NOMO-1 (cell line): ENCODE results near the gene OVCH2.
A peak's percentile ranks its signal among the peaks of the same experiment; 100 is the strongest.
"Not testable (repeated sequence)": the region's sequence is repeated elsewhere in the genome, so short reads cannot be mapped to it uniquely, and the experiment has no call there.

ENCODE experiments used
- DNase-seq, 2 experiments: peaks; one replicate each; lab custom pipeline; 2025; ENCODE audit not compliant: unreplicated experiment in 2 of 2; lab: John Stamatoyannopoulos, UW

OVCH2 gene

DNA sequence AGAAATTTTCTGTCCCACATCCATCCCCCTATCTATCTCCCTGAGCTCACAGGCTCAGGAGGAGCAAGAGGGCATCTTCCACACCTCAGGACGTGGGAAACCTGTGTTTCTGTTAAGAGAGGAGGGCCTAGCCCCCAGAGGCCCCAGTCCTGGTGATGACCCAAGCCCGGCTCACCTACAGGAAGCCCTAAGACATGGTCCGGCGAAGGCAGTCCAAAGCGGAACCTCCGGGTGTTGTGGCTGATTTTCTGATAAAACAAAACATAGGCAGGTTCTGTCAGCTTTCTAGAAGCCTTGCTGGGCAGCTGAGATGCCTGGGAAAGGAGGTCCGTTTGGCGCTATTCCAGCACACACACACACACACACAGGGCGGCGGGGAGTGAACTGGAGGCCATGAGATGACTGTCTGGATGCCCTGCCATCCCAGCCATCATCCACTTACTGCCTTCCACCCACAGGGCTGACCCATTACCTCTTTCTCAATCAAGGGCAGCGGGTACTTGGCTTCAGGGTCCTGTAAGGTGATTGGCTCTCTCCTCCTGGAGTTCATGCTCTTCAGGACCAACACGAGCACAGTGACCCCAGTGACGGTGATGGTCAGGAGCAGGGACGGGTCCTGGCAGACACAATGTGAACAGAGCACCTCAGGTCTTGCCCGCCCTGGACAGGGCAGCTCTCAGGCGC is 33.9 kb downstream of the OVCH2 start:
- DNase-seq, result no peak

DNA sequence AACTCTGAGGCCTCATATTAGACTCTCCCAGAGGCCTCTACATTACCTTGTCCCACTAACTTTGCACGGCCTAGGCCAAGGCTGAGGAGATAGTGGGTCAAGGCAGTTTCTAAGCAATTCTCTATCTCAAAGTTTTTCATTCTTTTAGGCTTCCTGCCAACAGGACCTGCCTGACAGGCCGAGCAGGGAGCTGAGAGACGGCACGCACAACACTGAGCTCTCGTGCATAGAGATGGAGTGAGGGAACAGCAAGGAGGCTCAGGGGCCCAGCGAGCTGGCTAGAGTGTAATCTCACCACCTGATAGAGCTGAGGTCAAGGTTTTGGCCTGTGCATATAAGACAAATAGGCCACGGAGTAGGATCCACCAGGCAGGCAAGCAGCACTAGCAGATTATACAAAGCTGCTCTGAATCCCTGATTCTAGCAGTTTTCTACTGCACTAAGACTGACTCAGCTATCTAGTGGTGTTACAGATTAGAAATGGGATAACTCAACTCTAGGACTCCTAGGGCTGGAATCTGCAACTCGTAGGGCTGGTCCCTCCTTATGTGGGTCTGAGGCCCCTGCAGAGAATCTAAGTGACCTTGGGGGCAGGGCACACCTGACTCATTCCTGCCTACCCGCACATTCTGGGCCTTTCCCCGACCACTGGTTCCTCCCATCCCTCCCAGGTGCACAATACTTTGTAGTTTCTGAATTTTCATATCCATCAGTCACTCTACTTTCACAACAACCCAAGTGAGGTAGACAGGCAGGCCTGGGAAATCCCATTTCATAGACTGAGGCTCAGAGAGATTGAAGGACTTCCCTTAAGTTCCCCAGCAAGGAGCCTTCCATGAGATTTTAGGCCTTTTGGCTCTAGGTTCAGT is 34.7 kb downstream of the OVCH2 start:
- no peak for DNase-seq

DNA sequence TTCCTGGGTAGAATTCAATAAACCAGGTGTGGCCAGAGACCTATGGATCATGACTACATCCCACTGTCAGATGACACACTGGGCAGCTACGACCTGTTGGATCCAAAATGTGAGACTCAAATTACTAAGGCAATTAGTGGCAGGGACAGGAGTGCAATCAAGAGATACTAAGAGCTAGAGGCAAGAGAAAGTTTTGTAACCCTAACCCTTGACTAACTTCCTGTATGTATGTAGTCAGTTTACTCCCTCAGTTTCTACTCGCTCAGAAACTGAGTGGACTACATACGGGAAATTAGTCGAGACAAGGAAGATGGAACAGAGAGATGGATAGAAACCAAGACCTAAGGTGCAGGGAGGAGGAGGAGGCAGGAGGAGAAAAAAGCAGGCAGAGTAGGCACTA is 35.6 kb downstream of the OVCH2 start:
- peak; percentile 30 to 63 for DNase-seq

DNA sequence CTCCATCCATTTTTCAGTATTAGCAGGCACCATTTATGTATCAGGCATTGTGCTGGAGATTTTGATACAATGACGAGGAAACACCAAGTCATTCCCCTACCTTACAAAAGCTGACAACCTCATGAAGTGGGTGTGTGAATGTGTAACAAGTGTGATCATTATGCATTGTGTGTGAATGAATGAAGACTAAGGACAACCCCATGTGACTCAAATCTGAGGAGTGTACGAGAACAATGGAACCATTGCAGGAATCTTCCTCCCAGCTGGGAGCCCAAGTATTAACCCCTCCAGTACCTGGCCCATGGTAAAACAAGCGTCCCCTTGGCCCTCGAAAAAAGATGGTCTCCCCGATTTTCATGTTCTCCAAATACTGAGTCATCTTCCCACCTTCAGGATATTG is 37.4 kb downstream of the OVCH2 start:
- DNase-seq, result no peak

DNA sequence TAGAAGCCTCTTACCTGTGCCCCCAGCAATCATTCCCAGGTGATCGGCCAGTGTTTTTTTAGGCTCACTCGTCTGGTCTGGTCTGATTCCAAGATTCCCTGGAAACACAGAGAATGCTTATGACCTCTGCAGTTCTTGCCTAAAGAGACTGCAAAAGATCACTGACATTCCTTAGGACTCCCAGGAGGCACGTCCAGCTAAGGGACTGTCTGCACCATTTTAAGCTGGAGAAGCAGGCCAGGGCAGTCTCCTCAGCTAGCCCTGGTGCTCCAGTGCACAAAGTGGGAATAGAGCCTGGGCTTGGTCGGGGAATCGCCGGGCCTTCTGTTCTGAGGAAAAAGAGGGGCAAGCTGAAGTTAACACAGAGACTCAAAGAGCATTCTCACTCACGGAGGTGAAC is 37.8 kb downstream of the OVCH2 start:
- no peak for DNase-seq

DNA sequence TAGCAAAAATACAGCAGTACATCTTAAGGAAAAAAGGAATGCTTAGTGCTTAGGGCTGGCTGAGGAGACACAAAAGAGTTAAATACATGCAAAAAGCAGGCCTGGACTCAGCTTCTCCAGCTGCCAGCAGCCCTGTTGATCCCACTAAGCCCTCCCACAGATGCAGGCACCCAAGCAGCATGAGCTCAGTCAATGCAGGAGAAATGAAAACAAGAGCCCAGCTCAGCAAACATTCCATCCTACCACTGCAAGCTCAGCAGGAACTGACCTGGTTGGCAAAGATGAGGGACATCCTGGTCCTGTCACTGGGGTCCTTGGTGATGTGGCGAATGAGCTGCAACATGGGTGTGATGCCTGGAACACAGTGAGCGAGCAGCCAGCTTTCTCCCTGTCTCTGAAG is 38.8 kb downstream of the OVCH2 start:
- no peak for DNase-seq

DNA sequence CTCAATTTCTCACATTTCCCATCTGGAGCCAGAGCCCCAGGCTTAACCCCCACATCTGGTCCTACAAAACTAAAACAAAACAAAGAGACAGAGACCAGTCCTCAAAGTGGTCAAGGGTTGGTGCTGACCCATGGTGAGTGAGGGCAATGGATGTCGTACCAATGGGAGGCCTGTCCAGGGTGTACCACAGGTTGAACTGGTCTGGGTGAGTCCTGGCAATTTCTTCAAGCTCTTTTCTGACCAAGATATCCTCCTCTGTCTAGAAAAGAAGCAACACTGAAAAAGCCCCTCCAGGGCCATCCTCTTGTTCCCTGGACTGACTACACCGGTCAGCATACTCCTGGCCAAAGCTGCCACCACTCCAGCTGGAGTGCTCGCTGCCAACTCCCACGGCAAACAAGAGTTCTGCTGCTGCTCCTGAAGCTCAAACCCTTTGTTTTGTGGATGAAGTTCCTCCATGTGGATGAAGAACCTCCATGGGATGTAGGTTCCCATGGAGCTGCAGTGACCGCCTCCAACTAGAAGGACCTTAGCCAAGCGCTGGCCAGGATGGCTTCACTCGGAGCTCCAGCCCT is 39.9 kb downstream of the OVCH2 start:
- no peak for DNase-seq

DNA sequence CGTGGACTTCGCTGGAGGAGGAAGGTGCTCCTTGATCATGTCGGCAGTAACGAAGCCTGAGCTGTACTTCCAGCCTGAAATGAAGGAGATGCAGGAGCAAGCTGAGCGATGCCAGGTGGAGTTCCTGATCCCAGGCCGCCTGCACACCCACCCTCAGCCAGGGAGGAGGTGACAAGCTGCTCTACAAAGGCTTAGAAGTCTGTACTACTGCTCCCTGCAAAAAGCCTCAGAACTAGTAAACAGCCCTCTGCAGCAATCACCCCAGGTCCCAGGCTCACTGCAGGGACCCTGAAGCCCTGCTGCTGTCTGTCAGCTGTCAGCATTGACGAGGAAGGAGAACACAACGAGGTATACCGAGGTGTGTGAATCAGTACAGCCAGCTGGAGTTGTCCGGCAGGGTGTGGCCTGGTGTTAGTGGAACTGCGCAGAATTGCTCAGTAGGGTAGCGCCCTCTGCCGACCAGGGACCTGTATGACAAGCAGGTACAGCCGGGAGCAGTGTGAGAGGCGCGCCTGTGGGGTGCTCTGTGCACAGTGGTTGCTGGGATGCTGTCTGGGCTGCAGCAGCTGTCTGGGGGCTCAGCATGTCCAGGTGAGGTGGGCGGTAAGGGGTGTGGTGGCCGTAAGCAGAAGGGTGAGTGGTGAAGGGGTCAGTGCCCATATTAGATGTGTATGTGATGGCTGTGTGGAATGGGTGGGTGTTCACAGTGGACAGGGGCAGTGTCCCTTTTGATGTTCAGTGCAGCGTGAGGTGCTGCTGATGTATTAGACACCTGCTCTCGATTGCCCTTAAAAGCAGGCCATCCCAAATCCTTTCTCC is 40.6 kb downstream of the OVCH2 start:
- DNase-seq, result peak; percentile 53 to 68

DNA sequence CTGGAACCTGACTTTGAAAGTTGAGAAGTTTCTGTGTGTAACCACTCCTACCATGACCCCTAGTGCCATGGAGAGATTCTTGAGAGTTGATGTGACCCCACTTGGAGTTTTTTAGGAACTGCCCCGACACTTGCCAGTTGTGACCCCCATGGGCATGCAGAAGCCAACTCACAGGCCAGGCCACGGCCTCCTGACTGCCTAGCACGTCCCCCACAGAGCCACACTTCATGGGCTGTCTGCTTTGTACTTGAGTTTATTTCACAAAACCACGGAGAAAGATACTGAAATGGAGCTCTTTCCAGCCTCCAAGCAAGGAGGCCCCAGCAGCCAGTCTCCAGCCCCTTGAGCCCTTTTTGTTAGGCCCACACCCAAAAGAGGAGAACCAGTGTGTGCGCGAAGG is 41.4 kb downstream of the OVCH2 start:
- no peak for DNase-seq

DNA sequence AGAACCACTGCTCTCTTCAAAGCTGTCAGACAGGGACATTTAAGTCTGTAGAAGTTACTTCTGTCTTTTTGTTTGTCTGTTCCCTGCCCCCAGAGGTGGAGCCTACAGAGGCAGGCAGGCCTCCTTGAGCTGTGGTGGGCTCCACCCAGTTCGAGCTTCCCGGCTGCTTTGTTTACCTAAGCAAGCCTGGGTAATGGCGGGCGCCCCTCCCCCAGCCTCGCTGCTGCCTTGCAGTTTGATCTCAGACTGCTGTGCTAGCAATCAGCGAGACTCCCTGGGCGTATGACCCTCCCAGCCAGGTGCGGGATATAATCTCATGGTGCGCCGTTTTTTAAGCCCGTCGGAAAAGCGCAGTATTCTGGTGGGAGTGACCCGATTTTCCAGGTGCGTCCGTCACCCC is 42.7 kb downstream of the OVCH2 start:
- DNase-seq, result not testable (repeated sequence)

DNA sequence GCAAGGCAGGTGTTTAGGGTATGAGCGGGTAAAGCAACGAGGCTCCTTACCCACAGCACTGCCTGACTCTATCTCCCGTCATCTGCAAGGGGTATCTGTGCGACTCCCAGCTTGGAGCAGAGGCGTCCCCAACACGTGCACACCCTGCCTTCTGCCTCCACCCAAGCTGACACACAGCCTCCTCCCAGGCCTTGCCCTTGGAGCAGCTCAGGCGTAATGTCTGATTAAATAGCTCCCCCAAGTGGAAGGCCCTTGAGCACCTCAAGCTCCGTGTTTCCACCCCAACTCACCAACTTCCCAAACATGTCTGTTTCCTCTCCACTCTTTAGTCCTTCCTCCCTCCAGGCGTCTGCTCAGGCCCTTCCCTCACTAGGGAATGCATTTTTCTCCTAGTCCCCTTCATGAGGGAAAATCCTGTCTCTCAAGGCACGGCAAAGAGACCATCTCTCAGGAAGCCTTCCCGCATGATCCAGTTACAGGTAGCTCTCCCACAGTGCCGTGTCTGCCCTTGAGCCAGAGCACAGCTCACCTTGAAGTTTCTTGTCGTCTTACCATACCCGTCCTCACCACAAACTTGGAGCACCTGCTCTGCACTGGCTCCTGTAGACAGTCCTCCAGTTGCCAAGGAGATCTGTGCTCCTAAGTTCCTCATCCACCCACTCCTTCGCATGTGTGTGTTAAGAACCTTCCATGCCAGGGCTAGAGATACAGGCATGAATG is 48.8 kb downstream of the OVCH2 start:
- peak; percentile 11 to 21 for DNase-seq

DNA sequence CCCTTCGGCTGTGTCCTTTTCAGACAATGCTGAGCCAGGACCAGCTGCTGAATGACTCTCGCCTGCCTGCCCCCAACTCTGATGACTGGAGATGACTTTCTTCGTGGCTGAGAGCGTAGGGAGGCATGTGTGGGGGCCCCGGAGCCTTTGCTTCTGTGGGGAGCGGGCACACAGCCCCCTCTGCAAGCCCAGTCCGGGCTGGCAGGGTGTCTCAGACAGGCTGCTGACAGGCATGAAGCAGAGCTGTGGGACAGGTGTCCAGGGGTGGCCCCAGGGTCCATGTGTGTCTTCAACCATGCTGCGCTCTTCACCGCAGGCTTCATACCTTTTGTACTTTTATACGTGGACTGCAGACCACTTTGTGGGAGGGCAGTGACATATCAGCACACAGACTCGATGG is 49.6 kb downstream of the OVCH2 start:
- DNase-seq, result no peak

DNA sequence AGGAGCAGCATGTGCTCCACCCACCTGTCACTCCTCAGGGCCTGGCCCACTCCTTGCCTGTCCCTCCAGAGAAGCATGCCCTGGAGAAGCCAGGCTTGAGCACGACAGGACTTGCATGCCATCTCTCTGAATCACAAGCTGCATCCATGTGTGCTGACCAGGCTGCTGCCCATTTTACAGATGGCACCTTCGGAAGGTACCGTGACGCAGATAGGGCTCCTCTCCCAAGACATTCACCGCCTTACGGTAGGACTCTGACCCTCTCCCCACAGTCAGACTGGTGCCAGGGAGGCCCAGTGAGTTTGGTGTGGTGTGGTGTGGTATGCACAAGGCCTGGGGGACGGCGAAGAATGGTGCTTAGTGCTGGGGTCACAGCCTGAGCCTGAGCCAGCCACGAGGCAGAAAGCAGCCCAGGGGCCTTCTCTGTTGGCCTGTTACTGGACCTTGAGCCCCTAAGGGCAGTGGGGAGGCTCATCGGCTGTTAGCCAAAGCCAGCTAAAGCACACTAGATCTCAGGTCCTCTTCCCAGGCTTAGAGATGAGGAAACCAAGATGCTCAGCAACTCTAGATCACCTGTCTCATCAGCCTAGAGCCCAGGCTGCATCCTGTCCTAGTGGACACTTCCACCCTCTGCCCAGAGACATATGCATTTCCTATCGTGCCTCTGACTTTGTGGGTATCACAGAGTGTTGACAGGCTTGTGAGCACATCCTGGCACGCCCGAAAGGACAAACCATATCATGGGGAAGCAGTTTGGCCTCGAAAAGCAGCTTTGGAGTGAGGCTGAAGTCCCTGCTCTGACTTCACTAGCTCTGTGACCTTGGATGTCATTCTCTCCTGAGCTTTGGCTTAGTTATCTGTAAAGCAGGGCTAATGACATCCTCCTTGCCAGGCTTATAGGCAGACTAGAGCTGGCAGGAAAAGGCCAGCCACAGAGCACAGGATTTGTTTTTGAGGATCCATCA is 50.7 kb downstream of the OVCH2 start:
- no peak for DNase-seq

DNA sequence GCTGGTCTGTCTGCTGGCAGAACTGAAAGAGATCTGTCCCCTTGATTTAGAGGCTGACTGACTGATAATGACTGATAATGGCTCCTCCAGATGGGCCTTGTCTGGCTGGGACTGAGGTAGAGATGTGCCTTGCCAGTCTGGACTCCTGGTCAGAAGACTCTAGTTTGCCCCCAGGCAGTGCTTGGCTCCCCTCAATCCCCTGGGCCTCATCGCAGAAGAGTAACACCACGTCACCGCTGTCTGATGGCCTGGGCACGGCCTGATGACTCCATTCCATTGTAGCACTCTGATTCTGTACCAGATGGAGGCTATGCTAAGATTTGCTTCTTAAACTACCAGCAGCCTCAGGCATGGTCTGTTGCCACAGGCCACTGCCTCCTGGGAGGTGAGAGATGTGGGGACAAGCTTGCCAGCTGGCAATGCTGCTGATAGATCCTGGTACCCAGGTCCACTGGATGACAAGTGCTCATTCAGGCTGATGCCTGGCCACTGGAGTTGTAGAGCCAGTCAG is 52.0 kb downstream of the OVCH2 start:
- DNase-seq, result no peak

DNA sequence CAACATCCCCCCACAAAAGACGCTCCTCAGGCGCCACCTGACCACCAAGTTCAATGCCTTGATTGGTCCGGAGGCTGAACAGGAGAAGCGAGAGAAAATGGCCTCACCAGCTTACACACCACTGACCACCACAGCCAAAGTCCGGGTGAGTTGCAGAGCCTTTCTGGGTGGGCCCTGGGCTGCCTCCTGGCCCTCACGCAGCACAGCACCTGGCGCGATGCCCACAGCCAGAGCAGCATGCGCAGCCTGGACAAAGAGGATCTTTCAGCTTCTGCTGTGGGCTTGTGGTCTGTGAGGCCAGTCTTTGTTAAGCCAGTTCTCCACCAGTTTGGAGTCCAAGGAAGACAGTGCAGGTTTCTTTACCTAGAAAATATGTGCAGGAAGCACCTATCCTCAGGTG is 54.6 kb downstream of the OVCH2 start:
- no peak for DNase-seq

DNA sequence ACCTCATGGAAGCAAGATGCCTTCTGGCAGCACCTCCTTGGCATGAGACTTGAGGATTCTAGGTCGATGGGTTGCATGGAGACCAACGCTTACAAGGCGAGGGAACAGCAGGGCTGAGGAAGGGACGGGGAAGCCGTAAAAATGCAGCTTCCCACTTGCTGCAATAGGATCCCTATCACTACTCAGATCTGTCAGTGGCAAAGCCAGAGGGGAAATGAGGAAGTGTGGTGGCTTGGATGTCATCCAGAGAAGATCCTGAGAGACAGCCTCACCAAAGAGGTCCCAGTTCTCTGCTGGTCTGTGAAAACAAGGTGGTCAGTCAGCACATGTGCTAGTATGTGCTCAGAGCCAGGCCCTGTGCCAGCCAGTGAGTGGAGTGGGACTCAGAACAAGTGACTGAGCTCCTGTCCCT is 55.1 kb downstream of the OVCH2 start:
- peak in 1 of 2 experiments; percentile 6 for DNase-seq

DNA sequence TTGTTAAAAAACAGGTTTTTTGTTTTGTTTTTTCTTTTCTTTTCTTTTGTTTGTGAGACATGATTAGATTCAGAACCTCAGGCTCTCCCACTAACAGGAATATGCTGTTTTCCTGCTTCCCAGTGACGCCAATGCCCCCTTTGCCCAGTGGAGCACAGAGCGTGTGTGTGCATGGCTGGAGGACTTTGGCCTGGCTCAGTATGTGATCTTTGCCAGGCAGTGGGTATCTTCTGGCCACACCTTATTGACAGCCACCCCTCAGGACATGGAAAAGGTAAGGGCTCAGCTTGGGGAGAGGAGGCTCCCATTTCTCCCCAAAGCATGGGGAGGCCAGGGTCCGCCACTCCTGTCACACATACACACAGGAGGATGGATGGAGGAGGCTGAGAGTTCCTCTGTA is 58.0 kb downstream of the OVCH2 start:
- DNase-seq, result no peak

DNA sequence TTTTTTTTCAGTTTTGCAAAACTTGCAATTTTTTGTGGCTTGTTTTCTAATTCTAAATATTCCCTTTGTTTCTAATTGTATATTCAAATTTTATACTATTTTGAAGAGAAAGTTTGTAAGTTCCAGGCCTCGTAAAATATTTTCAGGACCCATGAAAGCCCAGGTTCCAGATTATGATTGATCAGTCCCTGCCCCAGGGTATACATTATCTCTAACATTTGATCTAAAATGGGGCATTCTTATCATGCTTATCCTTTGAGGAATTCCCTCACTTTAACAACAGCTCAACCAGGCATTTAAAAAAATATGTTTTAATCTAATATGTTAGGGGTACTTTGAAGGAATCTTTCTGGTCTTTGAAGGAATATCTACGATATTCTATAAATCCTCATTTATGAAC is 59.4 kb downstream of the OVCH2 start:
- no peak for DNase-seq

DNA sequence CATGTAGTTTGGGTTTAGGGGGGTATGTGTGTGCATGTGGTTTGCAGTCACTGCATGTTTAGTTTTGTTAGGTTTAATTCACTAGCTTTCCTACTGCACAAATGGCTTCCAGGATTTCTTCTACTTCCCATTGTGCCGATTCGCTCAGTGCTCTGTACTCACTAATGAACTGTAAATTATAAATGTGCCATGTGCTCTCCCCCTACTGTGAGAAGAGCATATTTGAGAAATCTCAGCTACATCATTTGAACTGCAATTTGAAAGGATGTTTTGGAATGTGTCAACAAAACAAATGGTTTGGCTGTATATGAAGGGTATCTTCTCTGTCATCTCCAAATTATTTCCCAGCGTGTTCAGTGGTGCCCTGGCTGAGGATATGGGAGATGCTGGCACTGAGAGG is 61.1 kb downstream of the OVCH2 start:
- no peak for DNase-seq
